Prostate gland (tissue), 2 donors: Measurements from ENCODE around the gene KMT2A.

Experiments used
- POLR2A ChIP-seq: fragments of 450-650 bp; IDR thresholded peaks from one replicate; pipeline ENCODE4 v1.6.1; 2016; ENCODE audit warnings: antibody characterized with exemption, mild to moderate bottlenecking
- TF ChIP-seq, protein P1 (sequence below), 4 experiments: fragments of 200-600 bp in 2 of 4; fragments of 450-650 bp in 2 of 4; sonication (generic) in 2 of 4; IDR thresholded peaks; 1 replicate in 3 of 4; 2 replicates in 1 of 4; pipeline ENCODE4 v1.5.1; 2016 to 2019; ENCODE audit warnings: antibody characterized with exemption in 4 of 4, mild to moderate bottlenecking in 2 of 4, moderate library complexity in 2 of 4

DNA sequence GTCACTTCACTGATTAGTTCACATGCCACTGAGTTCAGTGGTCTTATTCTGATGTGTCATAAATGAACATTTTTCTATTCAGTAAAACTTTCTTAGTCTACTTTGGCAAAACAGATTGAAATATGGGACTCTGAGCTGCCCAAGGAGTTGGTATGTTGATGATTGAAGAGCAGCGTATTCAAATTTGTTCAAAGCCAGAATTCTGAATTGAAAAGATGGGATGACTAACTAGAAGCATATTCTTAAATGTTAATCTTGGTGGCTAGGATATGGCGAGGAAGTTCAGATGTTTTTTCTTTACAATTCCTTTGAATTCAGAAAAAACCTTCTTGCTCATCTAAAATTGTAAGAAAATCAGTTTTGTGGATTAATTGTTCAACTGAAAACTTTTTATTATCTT is 34.7 kb downstream of the KMT2A start:
- TF ChIP-seq, protein P1, sequence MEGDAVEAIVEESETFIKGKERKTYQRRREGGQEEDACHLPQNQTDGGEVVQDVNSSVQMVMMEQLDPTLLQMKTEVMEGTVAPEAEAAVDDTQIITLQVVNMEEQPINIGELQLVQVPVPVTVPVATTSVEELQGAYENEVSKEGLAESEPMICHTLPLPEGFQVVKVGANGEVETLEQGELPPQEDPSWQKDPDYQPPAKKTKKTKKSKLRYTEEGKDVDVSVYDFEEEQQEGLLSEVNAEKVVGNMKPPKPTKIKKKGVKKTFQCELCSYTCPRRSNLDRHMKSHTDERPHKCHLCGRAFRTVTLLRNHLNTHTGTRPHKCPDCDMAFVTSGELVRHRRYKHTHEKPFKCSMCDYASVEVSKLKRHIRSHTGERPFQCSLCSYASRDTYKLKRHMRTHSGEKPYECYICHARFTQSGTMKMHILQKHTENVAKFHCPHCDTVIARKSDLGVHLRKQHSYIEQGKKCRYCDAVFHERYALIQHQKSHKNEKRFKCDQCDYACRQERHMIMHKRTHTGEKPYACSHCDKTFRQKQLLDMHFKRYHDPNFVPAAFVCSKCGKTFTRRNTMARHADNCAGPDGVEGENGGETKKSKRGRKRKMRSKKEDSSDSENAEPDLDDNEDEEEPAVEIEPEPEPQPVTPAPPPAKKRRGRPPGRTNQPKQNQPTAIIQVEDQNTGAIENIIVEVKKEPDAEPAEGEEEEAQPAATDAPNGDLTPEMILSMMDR (IDR thresholded peaks at IDR 0.05) = no peak
- TF ChIP-seq POLR2A = no peak
